Pancreas (tissue), 10 donors: ENCODE data around the gene CLDN7. TPM values are rescaled to one million over a fixed set of nuclear protein-coding genes. Genes with fewer than 3 reads are reported as not detected.

Experiments used
- ATAC-seq, 4 donors: fragments of 200-7000 bp; cut with Tn5 transposase; one replicate each; pipeline versions ENCODE4 v1.8.0 to v1.9.1; 2020; ENCODE audit warnings: mild to moderate bottlenecking in 4 of 4, moderate library complexity in 4 of 4
- DNase-seq, 6 donors: peaks; one replicate each; pipeline ENCODE4 v3.0.0-alpha.2; 2020
- FAIRE-seq: peaks from 2 replicates; lab custom pipeline; 2012; peaks lifted over from hg19 to GRCh38; lab: Jason Lieb, UNC
- H3K27ac ChIP-seq, 4 donors: fragments of 200-600 bp; sonication (generic); 1 replicate in 3 of 4; 2 replicates in 1 of 4; pipeline versions ENCODE4 v1.5.0 to v1.8.0; 2020
- H3K27me3 ChIP-seq, 4 donors: fragments of 200-600 bp; one replicate each; pipeline ENCODE4 v1.8.0; 2021
- H3K36me3 ChIP-seq, 3 donors: fragments of 200-600 bp; sonication (generic) in 1 of 3; one replicate each; pipeline versions ENCODE4 v1.5.0 to v1.8.0; 2020 to 2021
- H3K4me1 ChIP-seq, 3 donors: fragments of 200-600 bp; one replicate each; pipeline ENCODE4 v1.8.0; 2021
- H3K4me3 ChIP-seq, 4 donors: fragments of 200-600 bp; sonication (generic) in 2 of 4; one replicate each; pipeline versions ENCODE4 v1.5.0 to v1.8.0; 2020 to 2021
- H3K9me3 ChIP-seq, 4 donors: fragments of 200-600 bp; one replicate each; pipeline ENCODE4 v1.8.0; 2021
- WGBS, 2 donors: extraction: QIAGEN DNeasy Blood & Tissue Kit; methylation state at CpG; one replicate each; pipeline ENCODE4 v1.1.7; 2013; 5-methylcytosine and 5-hydroxymethylcytosine counted together
- intact Hi-C, 3 donors: fragments of 100-400 bp; cut with DNase I; formaldehyde crosslinking; loops; one replicate each; pipeline versions ENCODE4 v1.11.1 to v1.14.2; 2022
- polyA plus RNA-seq, 2 donors: library from polyadenylated mRNA; stranded (reverse); fragments of 200-250 nt; gene quantifications; one replicate each; pipeline ENCODE4 v1.2.3, GENCODE V29; 2013
- total RNA-seq, 6 donors: library from RNA; stranded (reverse); fragmentation: NEBNext Ultra II Directional in 4 of 6; extraction: Animal tissue kit (Norgen Biotek cat#: 25700) in 4 of 6; gene quantifications; one replicate each; pipeline versions ENCODE4 v1.2.1 to v1.2.4, GENCODE V29; 2021 to 2023
- TF ChIP-seq, protein P1 (sequence below), 4 donors: fragments of 200-600 bp; sonication (generic) in 3 of 4; IDR thresholded peaks; one replicate each; pipeline versions ENCODE4 v1.5.0 to v1.8.0; 2021; ENCODE audit warnings: antibody characterized with exemption in 4 of 4
- donor health status: healthy with polysubstance abuse.
- donor health status: DM: no; HTN: no; CAD: no; lungs with moderate emphysema.
- donor health status: DM: no; HTN: no; CAD: no.
- donor health status: control.
- donor health status: control.
- donor health status: Bipolar disorder and iron deficiency.
- donor health status: DM: yes; HTN: yes; CAD: no.
- donor health status: DM: no; HTN: no; CAD: no.
- donor health status: DM: no; HTN: no; CAD: no.
- donor health status: DM: yes; HTN: yes; CAD: no.

The CLDN7 gene
- total RNA-seq = 10 to 100 TPM; 49.1 to 89.7 (median 62.7) TPM
- polyA plus RNA-seq = 10 to 100 TPM; 55.7 to 69.1 TPM

DNA sequence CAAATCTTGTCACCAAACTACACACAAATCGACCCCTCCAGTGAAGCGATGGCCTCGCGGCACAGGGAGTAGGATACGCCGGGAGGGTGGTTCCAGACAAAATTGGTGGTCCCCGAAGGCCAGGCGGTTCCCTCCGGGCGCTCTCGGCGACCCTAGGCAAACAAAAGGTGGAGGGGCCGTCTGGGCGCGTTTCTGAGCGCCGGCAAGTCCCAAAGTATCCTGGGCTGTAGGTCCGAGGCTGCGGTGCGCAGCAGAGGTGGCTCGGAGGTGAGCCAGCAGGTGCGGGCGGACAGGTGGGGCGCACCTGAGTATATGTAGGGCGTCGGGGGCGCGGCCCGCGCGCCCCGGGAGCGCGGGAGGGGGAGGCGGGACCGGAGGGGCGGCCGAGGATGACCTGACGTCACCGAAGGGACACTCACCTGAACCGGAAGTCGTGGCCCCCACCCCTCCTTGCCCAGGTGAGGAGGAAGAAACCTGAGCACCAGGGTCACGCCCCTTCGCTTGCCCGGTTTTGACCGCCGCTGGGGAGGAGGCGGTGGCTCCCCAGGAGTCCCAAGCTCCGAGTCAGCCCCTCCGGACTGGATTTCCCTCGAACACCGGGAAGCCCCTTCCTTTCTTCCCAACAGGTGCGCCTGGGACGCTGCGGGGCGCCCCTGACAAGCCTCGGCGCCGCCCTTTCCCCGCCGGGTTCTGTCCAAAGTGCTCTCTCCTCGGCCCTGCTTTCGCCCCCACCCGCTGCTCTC is at the start of gene CLDN7:
CLDN7 (minus strand) TSS at position 287 of the 743 bp plus-strand sequence. CDS start 435 bp downstream, outside the sequence.
- ATAC-seq (peak; percentile 79 to 86 (median 84)), DNase-seq (peak; percentile 93 to 97 (median 96)), FAIRE-seq (no peak)
- Histone ChIP-seq H3K27me3 (no peaks in the 10 kb centered on the region), H3K9me3 (no peaks in the 10 kb centered on the region), H3K4me3 (peak within 1 kb of the TSS; percentile 50 to 83 (median 74)), H3K36me3 (peaks cover 0 to 4% (median 2%) of the 10 kb centered on the region in 3 donors), H3K4me1 (peaks cover 0 to 9% (median 6%) of the 10 kb centered on the region in 3 donors), H3K27ac (peak within 1 kb of the TSS; percentile 97 to 99 (median 98))
- WGBS, 2 donors = 1 to 2% methylated on average over 51 to 64 of the region's 64 CpGs
- intact Hi-C loops = loop anchor here in 1 of 3 donors (10.0 kb wide), 1 partner anchor 52 kb away; the partner anchor contains the start of gene GPS2
- TF ChIP-seq, protein P1, sequence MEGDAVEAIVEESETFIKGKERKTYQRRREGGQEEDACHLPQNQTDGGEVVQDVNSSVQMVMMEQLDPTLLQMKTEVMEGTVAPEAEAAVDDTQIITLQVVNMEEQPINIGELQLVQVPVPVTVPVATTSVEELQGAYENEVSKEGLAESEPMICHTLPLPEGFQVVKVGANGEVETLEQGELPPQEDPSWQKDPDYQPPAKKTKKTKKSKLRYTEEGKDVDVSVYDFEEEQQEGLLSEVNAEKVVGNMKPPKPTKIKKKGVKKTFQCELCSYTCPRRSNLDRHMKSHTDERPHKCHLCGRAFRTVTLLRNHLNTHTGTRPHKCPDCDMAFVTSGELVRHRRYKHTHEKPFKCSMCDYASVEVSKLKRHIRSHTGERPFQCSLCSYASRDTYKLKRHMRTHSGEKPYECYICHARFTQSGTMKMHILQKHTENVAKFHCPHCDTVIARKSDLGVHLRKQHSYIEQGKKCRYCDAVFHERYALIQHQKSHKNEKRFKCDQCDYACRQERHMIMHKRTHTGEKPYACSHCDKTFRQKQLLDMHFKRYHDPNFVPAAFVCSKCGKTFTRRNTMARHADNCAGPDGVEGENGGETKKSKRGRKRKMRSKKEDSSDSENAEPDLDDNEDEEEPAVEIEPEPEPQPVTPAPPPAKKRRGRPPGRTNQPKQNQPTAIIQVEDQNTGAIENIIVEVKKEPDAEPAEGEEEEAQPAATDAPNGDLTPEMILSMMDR (IDR thresholded peaks at IDR 0.05) = peak in 1 of 4 donors; percentile 9

DNA sequence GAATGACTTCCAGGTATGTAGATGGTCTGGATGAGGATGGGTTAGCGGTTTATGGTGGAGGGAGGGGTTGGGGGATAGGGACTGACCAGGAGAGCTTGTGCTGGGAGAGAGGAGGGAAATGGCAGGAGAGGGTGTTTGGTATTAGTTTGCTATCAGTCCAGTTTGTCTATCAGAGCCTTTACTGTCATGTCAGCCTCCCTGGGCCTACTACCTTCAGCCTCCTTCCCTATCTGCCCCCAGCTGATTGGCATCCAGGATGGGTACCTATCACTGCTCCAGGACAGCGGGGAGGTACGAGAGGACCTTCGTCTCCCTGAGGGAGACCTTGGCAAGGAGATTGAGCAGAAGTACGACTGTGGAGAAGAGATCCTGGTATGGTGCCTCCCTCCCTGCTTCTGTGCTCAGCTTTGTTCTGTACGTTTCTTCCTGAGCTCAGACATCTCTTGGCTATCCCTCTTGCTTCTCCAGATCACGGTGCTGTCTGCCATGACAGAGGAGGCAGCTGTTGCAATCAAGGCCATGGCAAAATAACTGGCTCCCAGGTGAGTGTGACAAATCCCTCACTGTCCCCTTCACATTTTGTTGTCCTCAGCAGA is 48.9 kb upstream of the CLDN7 start:
- Histone ChIP-seq H3K4me1 (peaks cover 22 to 40% (median 32%) of the 10 kb centered on the region in 3 donors), H3K27ac (no peak overlapping the region), H3K36me3 (peaks cover 8 to 42% (median 32%) of the 10 kb centered on the region in 3 donors), H3K27me3 (no peaks in the 10 kb centered on the region), H3K4me3 (no peak overlapping the region), H3K9me3 (no peaks in the 10 kb centered on the region)
- FAIRE-seq (no peak), ATAC-seq (no peak), DNase-seq (peak in 1 of 6 donors; percentile 9)
- TF ChIP-seq, protein P1 (IDR thresholded peaks at IDR 0.05) = no peak
- intact Hi-C loops = loop anchor here in 1 of 3 donors (10.0 kb wide), 1 partner anchor 46 kb away; the partner anchor contains the start of gene CLDN7
- 63 to 77% methylated on average over 7 of the region's 7 CpGs for WGBS, 2 donors

DNA sequence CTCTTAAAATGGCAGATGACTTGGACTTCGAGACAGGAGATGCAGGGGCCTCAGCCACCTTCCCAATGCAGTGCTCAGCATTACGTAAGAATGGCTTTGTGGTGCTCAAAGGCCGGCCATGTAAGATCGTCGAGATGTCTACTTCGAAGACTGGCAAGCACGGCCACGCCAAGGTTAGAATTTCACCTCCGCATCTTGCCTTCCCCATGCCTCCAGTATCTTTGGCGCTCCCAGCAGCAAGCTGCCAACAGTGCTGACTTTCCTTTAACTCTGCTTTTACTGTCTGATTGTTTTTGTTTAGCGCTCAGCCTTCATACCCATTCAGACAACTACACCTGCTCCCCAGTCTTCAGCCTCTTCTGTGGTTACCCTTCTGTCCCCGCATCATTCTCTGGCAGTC is 47.4 kb upstream of the CLDN7 start:
- TF ChIP-seq, protein P1 (IDR thresholded peaks at IDR 0.05) = no peak
- H3K36me3 ChIP-seq = peaks cover 8 to 42% (median 32%) of the 10 kb centered on the region in 3 donors

DNA sequence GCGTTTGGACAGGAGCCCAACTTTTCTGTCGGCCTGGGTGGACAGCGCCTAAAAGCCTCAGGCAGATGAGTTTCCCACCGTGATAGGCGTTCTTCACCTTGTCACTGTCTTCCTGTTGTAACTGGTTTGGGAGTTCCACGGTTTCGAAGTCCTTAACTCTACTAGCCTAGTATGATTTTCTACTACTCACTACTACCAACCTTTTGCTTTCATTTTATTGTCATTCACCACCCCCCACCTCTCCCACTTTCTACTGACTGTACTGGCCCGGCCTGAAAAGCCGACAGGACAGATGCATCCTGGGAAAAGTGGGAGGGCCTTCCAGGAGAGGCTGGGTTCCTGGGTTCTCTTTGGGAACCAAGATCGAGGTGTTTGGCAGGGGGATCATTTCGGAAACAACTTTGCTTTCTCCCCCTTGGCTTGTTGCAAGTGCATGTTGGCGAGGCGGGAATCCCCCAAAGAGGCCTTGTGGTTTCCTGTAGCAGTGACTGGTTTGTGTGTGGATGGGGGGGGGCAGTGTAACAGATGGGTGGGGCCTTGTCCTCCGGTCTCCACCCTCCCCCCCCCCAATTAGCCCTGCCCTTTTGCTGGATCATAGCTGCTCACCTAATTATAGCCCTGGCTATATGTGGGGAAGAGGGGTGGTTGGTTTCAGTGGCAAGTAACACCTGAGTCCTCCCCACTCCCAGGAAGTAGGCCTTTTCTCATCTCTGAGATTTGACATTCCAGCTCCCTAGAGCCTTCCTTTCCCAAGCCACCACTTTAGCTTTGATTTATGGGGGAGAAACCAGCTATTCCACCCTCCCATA is 46.6 kb upstream of the CLDN7 start:
- Histone ChIP-seq H3K36me3 (peaks cover 8 to 40% (median 30%) of the 10 kb centered on the region in 3 donors), H3K4me1 (peaks cover 17 to 26% (median 17%) of the 10 kb centered on the region in 3 donors), H3K9me3 (no peaks in the 10 kb centered on the region), H3K27ac (peak overlapping the region; percentile 95 to 97 (median 96)), H3K27me3 (no peaks in the 10 kb centered on the region), H3K4me3 (peak overlapping the region; percentile 79 to 96 (median 88))
- DNase-seq (peak in 5 of 6 donors; percentile 74 to 85 (median 82)), FAIRE-seq (peak; percentile 32), ATAC-seq (peak; percentile 37 to 54 (median 48))
- TF ChIP-seq, protein P1 (IDR thresholded peaks at IDR 0.05) = no peak
- intact Hi-C loops = no loop called here
- WGBS, 2 donors = 0 to 2% methylated on average over 13 to 14 of the region's 14 CpGs

More for the DNA sequence above, 47.4 kb upstream of the CLDN7 start:
- intact Hi-C loops = loop anchor here in 1 of 3 donors (10.0 kb wide), 1 partner anchor 45 kb away; the partner anchor contains the start of gene CLDN7
- Histone ChIP-seq H3K27me3 (no peaks in the 10 kb centered on the region), H3K4me3 (peak overlapping the region in 2 of 4 donors; percentile 84 to 96), H3K27ac (no peak overlapping the region), H3K9me3 (no peaks in the 10 kb centered on the region), H3K4me1 (peaks cover 22 to 34% (median 24%) of the 10 kb centered on the region in 3 donors)
- WGBS, 2 donors = 64 to 74% methylated on average over 12 of the region's 12 CpGs
- ATAC-seq (no peak), FAIRE-seq (no peak), DNase-seq (peak in 2 of 6 donors; percentile 20 to 28)
